Mammary epithelial cell (primary cell): ENCODE results near the gene MYMK.

Source experiments
- EZH2 ChIP-seq: IDR thresholded peaks from 2 replicates; pipeline ENCODE4 v1.6.1; 2012; ENCODE audit warnings: low read length, inconsistent platforms, borderline replicate concordance
- TF ChIP-seq, protein P1 (sequence below), 2 donors: IDR thresholded peaks in 1 of 2; conservative IDR thresholded peaks in 1 of 2; 2 replicates each; pipeline ENCODE4 v1.5.1; 2011 to 2012; ENCODE audit warnings: inconsistent platforms in 2 of 2, low read length in 2 of 2, mild to moderate bottlenecking in 2 of 2, control low read depth in 1 of 2, low read depth in 1 of 2; ENCODE audit not compliant: insufficient read depth in 1 of 2; ENCODE audit errors: extremely low read depth in 1 of 2

DNA sequence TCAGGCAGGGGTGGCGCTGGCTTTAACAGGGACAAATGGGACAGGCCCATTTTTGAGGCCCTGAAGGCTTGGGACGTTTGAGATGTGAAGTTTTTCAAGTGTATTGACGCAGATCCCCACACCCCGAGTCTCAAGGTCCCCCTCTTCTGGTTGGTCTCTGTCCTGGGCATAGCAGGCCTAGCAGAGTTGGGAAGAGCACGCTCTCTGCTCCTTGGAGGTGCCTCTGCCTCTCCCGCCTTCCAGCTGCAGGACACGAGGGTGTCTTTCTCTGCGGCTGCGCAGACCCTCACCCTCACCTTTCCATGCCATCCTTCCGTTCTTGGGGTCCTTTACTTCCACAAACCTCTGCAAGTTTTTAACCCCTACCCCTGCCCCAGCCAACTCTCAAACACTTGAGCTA, 28.4 kb upstream of the MYMK start:
- no peak for TF ChIP-seq EZH2
- TF ChIP-seq, protein P1, sequence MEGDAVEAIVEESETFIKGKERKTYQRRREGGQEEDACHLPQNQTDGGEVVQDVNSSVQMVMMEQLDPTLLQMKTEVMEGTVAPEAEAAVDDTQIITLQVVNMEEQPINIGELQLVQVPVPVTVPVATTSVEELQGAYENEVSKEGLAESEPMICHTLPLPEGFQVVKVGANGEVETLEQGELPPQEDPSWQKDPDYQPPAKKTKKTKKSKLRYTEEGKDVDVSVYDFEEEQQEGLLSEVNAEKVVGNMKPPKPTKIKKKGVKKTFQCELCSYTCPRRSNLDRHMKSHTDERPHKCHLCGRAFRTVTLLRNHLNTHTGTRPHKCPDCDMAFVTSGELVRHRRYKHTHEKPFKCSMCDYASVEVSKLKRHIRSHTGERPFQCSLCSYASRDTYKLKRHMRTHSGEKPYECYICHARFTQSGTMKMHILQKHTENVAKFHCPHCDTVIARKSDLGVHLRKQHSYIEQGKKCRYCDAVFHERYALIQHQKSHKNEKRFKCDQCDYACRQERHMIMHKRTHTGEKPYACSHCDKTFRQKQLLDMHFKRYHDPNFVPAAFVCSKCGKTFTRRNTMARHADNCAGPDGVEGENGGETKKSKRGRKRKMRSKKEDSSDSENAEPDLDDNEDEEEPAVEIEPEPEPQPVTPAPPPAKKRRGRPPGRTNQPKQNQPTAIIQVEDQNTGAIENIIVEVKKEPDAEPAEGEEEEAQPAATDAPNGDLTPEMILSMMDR (conservative IDR thresholded peaks at IDR 0.05 in 1 of 2, IDR thresholded peaks at IDR 0.05 in 1 of 2; ENCODE audit: extremely low read depth in 1 of 2, insufficient read depth in 1 of 2, low read depth in 1 of 2, low read length in 2 of 2) = no peak
